Measurements from ENCODE around the gene TEC.

DNA sequence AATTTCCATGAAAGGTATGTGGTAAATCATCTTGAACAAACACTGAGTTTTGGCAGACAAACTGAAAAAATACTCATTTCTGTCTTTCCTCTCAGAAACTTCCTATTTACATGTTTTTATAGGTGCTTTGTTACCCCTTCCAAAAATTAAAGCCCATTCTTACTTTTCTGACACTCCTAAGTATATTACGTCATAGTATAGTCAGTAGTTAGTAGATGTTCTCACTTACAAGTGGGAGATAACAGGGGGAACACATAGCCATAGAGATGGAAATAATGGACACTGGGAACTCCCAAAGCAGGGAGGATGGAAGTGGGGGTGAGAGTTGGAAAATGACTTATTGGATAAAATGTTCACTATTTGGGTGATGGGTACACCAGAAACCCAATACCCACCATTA, 164.4 kb downstream of the TEC start:
- TF ChIP-seq, protein P1, sequence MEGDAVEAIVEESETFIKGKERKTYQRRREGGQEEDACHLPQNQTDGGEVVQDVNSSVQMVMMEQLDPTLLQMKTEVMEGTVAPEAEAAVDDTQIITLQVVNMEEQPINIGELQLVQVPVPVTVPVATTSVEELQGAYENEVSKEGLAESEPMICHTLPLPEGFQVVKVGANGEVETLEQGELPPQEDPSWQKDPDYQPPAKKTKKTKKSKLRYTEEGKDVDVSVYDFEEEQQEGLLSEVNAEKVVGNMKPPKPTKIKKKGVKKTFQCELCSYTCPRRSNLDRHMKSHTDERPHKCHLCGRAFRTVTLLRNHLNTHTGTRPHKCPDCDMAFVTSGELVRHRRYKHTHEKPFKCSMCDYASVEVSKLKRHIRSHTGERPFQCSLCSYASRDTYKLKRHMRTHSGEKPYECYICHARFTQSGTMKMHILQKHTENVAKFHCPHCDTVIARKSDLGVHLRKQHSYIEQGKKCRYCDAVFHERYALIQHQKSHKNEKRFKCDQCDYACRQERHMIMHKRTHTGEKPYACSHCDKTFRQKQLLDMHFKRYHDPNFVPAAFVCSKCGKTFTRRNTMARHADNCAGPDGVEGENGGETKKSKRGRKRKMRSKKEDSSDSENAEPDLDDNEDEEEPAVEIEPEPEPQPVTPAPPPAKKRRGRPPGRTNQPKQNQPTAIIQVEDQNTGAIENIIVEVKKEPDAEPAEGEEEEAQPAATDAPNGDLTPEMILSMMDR (IDR thresholded peaks at IDR 0.05 in 4 of 5, conservative IDR thresholded peaks at IDR 0.05 in 1 of 5), result no peak
- TF ChIP-seq POLR2A (IDR thresholded peaks at IDR 0.05), result no peak

All from gastrocnemius medialis (tissue), 4 donors.